Measurements from ENCODE around the gene KIAA0825.

DNA sequence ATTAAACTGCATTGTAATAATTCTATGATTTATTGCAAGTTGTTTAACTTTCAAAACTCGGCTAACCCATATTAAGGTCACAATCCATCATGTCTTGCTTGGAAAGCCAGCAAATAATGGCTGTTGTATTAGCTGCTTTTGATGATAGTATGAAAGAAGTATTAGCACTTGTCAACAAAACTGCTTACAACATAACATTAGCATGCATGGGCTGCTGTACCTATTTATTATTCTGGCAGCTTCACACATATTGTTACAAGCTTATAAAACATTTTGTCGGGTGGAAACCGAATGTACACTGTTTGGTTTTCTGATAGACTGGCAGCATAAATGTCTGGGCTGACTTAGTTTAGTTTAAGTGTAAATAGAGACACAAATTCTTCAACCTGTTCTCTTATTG is 378.3 kb downstream of the KIAA0825 start:
- no peak for TF ChIP-seq CTCF (IDR thresholded peaks at IDR 0.05; ENCODE audit: low read depth, low read length, poor library complexity, severe bottlenecking)
- TF ChIP-seq EZH2phosphoT487 (IDR thresholded peaks at IDR 0.05; ENCODE audit: borderline replicate concordance, low read length): no peak
